ENCODE measurements around the gene ZBTB9. TPM values are rescaled to one million over a fixed set of nuclear protein-coding genes. Genes with fewer than 3 reads are reported as not detected.

ZBTB9 gene
- total RNA-seq, 1 experiment from 2014 or later, result 16.9 TPM

GRCh38 chr6:33433544-33434191 is 20.7 kb upstream of the ZBTB9 start:
- ChIA-PET POLR2A (ENCODE audit: low non-redundant PET) (interaction anchor here (0.6 to 0.7 kb wide), 2 partner anchors 19 to 138 kb away, joined by 3 to 5 read pairs; no protein-coding TSS in a partner anchor), CTCF (no interaction called here)
- H3K4me1 ChIP-seq (ENCODE audit: insufficient read depth, low read length, poor library complexity, severe bottlenecking), result peaks cover 48% of the 10 kb centered on the region
- H3K27me3 ChIP-seq (replicated peaks; ENCODE audit: insufficient read depth, low read depth, low read length, poor library complexity), result no peaks in the 10 kb centered on the region
- TF ChIP-seq EZH2 (IDR thresholded peaks at IDR 0.05; ENCODE audit: borderline replicate concordance, low read depth, low read length, poor library complexity, severe bottlenecking) (no peak), CTCF (conservative IDR thresholded peaks at IDR 0.05; ENCODE audit: low read depth, low read length) (no peak)
- intact Hi-C loops (cut with micrococcal nuclease; ENCODE audit: unreplicated experiment), result no loop called here
- H3K36me3 ChIP-seq (ENCODE audit: insufficient read depth, low read length, poor library complexity, severe bottlenecking), result peaks cover 38% of the 10 kb centered on the region
- no peak for DNase-seq (ENCODE audit: low spot score)
- H3K9me3 ChIP-seq (ENCODE audit: low read depth, low read length, poor library complexity, severe bottlenecking), result no peaks in the 10 kb centered on the region
- no peak overlapping the region for H3K27ac ChIP-seq (ENCODE audit: low read depth, low read length, poor library complexity, severe bottlenecking)
- no TSS peak for BruUV-seq (replicated peaks)
- H3K4me3 ChIP-seq (ENCODE audit: low read depth, low read length, poor library complexity, severe bottlenecking), result no peak overlapping the region

- no peaks in the 10 kb centered on the region for H3K9me3 ChIP-seq (ENCODE audit: low read depth, low read length, poor library complexity, severe bottlenecking)
- H3K27ac ChIP-seq (ENCODE audit: low read depth, low read length, poor library complexity, severe bottlenecking), result no peak overlapping the region
- peaks cover 45% of the 10 kb centered on the region for H3K36me3 ChIP-seq (ENCODE audit: insufficient read depth, low read length, poor library complexity, severe bottlenecking)
- no peak for DNase-seq (ENCODE audit: low spot score)
- TF ChIP-seq CTCF (conservative IDR thresholded peaks at IDR 0.05; ENCODE audit: low read depth, low read length) (no peak), EZH2 (IDR thresholded peaks at IDR 0.05; ENCODE audit: borderline replicate concordance, low read depth, low read length, poor library complexity, severe bottlenecking) (no peak)
- no peaks in the 10 kb centered on the region for H3K27me3 ChIP-seq (replicated peaks; ENCODE audit: insufficient read depth, low read depth, low read length, poor library complexity)
- CTCF ChIA-PET, result no interaction called here
- POLR2A ChIA-PET (ENCODE audit: low non-redundant PET), result no interaction called here
- BruUV-seq (replicated peaks), result no TSS peak
- no peak overlapping the region for H3K4me3 ChIP-seq (ENCODE audit: low read depth, low read length, poor library complexity, severe bottlenecking)
- intact Hi-C loops (cut with micrococcal nuclease; ENCODE audit: unreplicated experiment), result no loop called here
- peaks cover 35% of the 10 kb centered on the region for H3K4me1 ChIP-seq (ENCODE audit: insufficient read depth, low read length, poor library complexity, severe bottlenecking)
These were observed 19.4 kb upstream of the ZBTB9 start for GRCh38 chr6:33434961-33435360.

- ChIA-PET CTCF (no interaction called here), POLR2A (ENCODE audit: low non-redundant PET) (no interaction called here)
- BruUV-seq (replicated peaks), result no TSS peak
- no peak overlapping the region for H3K27ac ChIP-seq (ENCODE audit: low read depth, low read length, poor library complexity, severe bottlenecking)
- no peak overlapping the region for H3K4me3 ChIP-seq (ENCODE audit: low read depth, low read length, poor library complexity, severe bottlenecking)
- no peaks in the 10 kb centered on the region for H3K9me3 ChIP-seq (ENCODE audit: low read depth, low read length, poor library complexity, severe bottlenecking)
- peaks cover 8% of the 10 kb centered on the region for H3K4me1 ChIP-seq (ENCODE audit: insufficient read depth, low read length, poor library complexity, severe bottlenecking)
- H3K27me3 ChIP-seq (replicated peaks; ENCODE audit: insufficient read depth, low read depth, low read length, poor library complexity), result no peaks in the 10 kb centered on the region
- TF ChIP-seq EZH2 (IDR thresholded peaks at IDR 0.05; ENCODE audit: borderline replicate concordance, low read depth, low read length, poor library complexity, severe bottlenecking), result no peak
- TF ChIP-seq CTCF (conservative IDR thresholded peaks at IDR 0.05; ENCODE audit: low read depth, low read length), result no peak
- intact Hi-C loops (cut with micrococcal nuclease; ENCODE audit: unreplicated experiment), result no loop called here
- no peak for DNase-seq (ENCODE audit: low spot score)
- peaks cover 60% of the 10 kb centered on the region for H3K36me3 ChIP-seq (ENCODE audit: insufficient read depth, low read length, poor library complexity, severe bottlenecking)
These were observed 16.7 kb upstream of the ZBTB9 start for GRCh38 chr6:33437666-33438065.
